ENCODE data around the gene STIM1.

DNA sequence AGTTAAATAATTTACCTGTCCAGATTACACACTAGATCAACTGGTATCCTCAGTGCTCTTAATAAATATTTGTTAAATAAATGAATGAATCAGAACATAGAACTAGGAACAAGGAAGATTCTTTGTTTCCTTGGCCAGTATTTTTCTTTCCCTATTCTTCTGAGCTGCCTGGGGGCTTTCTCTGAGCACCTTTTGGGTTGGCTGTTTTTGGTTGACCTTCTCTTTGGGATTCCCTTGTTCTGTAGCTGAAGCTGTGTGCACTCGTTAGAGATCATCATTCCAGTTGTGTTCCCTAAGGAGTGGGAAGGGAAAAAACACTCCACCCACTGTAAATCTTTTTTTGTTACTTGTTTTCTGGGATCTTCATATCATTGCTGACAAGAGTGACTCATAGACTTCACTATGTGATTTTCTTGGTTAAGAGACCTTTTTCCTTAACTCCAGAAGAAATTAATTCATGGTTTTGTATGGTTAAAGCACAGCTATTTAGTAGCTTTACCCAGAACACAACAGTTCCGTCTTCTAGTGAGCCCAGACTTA, 84.3 kb downstream of the STIM1 start:
- TF ChIP-seq, protein P1, sequence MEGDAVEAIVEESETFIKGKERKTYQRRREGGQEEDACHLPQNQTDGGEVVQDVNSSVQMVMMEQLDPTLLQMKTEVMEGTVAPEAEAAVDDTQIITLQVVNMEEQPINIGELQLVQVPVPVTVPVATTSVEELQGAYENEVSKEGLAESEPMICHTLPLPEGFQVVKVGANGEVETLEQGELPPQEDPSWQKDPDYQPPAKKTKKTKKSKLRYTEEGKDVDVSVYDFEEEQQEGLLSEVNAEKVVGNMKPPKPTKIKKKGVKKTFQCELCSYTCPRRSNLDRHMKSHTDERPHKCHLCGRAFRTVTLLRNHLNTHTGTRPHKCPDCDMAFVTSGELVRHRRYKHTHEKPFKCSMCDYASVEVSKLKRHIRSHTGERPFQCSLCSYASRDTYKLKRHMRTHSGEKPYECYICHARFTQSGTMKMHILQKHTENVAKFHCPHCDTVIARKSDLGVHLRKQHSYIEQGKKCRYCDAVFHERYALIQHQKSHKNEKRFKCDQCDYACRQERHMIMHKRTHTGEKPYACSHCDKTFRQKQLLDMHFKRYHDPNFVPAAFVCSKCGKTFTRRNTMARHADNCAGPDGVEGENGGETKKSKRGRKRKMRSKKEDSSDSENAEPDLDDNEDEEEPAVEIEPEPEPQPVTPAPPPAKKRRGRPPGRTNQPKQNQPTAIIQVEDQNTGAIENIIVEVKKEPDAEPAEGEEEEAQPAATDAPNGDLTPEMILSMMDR (IDR thresholded peaks at IDR 0.05) = no peak
- no peak for TF ChIP-seq POLR2AphosphoS5 (IDR thresholded peaks at IDR 0.05)
- TF ChIP-seq EP300 (IDR thresholded peaks at IDR 0.05) = no peak
- TF ChIP-seq POLR2A (IDR thresholded peaks at IDR 0.05; ENCODE audit: low read depth) = no peak

Data from esophagus muscularis mucosa (tissue), 4 donors.